Astrocyte (in vitro differentiated cells and primary cell): ENCODE results near the gene LRSAM1.

Experiments used
- EZH2 ChIP-seq: IDR thresholded peaks from 2 replicates; pipeline ENCODE4 v1.6.1; 2012; ENCODE audit warnings: mild to moderate bottlenecking, low read length, inconsistent platforms; ENCODE audit not compliant: insufficient read depth
- TF ChIP-seq, protein P1 (sequence below): IDR thresholded peaks from 2 replicates; pipeline ENCODE4 v1.5.1; 2011; ENCODE audit warnings: low read depth, mild to moderate bottlenecking, inconsistent platforms, low read length, moderate library complexity; ENCODE audit not compliant: insufficient read depth

DNA sequence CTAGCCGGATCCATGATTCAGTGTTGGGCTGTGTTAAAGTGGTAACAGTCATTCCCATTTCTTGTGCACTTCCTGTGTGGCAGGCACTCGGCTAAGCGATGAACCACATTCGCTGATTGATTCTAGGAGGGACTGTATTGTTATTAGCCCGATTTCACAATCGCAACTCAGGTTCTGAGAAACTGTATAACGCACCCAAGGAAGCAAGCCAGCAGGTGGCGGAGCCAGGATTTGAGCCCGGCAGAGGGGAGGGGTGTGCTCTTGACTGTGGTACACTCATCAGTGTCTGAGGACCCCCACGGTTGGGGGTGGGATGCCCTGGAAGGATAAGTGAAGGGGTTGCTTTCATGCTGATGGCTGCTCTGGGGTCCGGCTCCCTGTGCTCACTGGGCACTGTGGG is 34.7 kb downstream of the LRSAM1 start:
- TF ChIP-seq, protein P1, sequence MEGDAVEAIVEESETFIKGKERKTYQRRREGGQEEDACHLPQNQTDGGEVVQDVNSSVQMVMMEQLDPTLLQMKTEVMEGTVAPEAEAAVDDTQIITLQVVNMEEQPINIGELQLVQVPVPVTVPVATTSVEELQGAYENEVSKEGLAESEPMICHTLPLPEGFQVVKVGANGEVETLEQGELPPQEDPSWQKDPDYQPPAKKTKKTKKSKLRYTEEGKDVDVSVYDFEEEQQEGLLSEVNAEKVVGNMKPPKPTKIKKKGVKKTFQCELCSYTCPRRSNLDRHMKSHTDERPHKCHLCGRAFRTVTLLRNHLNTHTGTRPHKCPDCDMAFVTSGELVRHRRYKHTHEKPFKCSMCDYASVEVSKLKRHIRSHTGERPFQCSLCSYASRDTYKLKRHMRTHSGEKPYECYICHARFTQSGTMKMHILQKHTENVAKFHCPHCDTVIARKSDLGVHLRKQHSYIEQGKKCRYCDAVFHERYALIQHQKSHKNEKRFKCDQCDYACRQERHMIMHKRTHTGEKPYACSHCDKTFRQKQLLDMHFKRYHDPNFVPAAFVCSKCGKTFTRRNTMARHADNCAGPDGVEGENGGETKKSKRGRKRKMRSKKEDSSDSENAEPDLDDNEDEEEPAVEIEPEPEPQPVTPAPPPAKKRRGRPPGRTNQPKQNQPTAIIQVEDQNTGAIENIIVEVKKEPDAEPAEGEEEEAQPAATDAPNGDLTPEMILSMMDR = no peak
- TF ChIP-seq EZH2 = no peak
